Posterior vena cava (tissue), 2 donors: ENCODE measurements around the gene DCAF17. TPM values are rescaled to one million over a fixed set of nuclear protein-coding genes. Genes with fewer than 3 reads are reported as not detected.

Experiments used
- DNase-seq: peaks from one replicate; pipeline ENCODE4 v3.0.0-alpha.2; 2020; ENCODE audit warnings: low spot score
- intact Hi-C, 2 donors: fragments of 100-400 bp; cut with DNase I; formaldehyde crosslinking; loops; one replicate each; pipeline versions ENCODE4 v1.14.1 to v1.14.2; 2022 to 2023
- long read RNA-seq, 2 donors: library from polyadenylated mRNA; unstranded; transcript quantifications; one replicate each; pipeline ENCODE4 v2.0.0, GENCODE V29; 2020 to 2021
- total RNA-seq, 2 donors: library from RNA; stranded (reverse); fragmentation: NEBNext Ultra II Directional; extraction: Animal tissue kit (Norgen Biotek cat#: 25700); gene quantifications; one replicate each; pipeline ENCODE4 v1.2.1, GENCODE V29; 2021
- donor health status: DM: yes; HTN: yes; CAD: no.
- donor health status: DM: yes; HTN: yes; CAD: no.

Gene DCAF17, protein sequence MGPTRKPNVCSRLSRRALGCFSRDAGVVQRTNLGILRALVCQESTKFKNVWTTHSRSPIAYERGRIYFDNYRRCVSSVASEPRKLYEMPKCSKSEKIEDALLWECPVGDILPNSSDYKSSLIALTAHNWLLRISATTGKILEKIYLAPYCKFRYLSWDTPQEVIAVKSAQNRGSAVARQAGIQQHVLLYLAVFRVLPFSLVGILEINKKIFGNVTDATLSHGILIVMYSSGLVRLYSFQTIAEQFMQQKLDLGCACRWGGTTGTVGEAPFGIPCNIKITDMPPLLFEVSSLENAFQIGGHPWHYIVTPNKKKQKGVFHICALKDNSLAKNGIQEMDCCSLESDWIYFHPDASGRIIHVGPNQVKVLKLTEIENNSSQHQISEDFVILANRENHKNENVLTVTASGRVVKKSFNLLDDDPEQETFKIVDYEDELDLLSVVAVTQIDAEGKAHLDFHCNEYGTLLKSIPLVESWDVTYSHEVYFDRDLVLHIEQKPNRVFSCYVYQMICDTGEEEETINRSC
- total RNA-seq, result 10 to 100 TPM; 19.2 TPM
- long read RNA-seq, donor 1, partial matches to known transcripts, result 0 of 1 reads
- long read RNA-seq, donor 1, other reads (novel, unspliced or antisense), result 1 of 1 reads
- long read RNA-seq, donor 2, partial matches to known transcripts, result 0 of 2 reads
- long read RNA-seq, donor 2, other reads (novel, unspliced or antisense), result 2 of 2 reads

- intact Hi-C loops, result loop anchor here in 1 of 2 donors (10.0 kb wide), 1 partner anchor 460 kb away; no protein-coding TSS in a partner anchor
- DNase-seq, result peak; percentile 99
Observed at GRCh38 chr2:171434013-171434989, at the start of gene DCAF17. TSS of gene DCAF17 (plus strand) at chr2:171434226. CDS start at chr2:171434578, 352 bp downstream.

DNA sequence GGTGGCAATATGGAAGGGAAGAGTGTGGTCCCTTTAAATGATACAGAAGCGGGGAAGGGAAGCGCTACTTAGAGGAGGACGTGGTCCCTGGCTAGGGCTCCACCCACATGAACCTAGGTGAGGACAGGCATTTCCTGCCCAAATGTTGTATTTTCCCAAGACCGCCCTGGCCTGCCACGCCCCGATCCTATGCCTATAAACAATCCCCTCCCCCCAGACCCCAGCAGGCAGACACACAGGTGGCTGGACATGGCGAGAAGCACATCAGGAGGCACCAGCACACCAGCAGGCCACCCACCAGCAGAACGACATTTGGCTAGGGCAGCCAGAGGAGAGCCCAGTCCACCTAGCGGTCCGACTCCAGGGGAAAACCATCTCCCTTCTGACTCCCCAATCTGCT lies 47.4 kb upstream of the DCAF17 start:
- DNase-seq, result no peak
- intact Hi-C loops, result no loop called here

GRCh38 chr2:171387052-171387451 lies 47.0 kb upstream of the DCAF17 start:
- no peak for DNase-seq
- intact Hi-C loops, result no loop called here

- no peak for DNase-seq
- intact Hi-C loops, result no loop called here
Observed at GRCh38 chr2:171389325-171389724, 44.7 kb upstream of the DCAF17 start.

- intact Hi-C loops, result no loop called here
Observed at GRCh38 chr2:171389780-171390179, 44.2 kb upstream of the DCAF17 start.

DNA sequence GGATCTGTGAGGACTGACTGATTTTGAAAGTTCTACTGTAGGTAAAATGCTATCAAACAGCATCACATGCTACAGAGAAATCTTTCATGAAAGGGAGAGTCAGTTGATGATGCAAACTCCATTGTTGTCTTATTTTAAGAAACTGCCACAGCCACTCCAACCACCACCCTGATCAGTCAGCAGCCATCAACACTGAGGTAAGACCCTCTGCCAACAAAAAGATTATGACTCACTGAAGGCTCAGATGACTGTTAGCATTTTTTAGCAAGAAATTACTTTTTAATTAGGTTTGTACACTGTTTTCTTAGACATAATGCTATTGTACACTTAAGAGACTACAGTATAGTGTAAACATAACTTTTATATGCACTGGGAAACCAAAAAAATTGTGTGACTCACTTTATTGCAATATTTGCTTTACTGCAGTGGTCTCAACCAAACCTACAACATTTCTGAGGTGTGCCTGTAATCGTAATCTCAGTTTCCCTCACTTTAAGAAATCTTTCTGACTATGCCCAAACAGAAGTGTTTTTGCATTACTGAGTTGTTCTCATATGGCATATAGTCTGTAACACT lies 43.0 kb upstream of the DCAF17 start:
- intact Hi-C loops, result no loop called here
- no peak for DNase-seq

More at GRCh38 chr2:171389780-171390179, 44.2 kb upstream of the DCAF17 start:
- no peak for DNase-seq

DNA sequence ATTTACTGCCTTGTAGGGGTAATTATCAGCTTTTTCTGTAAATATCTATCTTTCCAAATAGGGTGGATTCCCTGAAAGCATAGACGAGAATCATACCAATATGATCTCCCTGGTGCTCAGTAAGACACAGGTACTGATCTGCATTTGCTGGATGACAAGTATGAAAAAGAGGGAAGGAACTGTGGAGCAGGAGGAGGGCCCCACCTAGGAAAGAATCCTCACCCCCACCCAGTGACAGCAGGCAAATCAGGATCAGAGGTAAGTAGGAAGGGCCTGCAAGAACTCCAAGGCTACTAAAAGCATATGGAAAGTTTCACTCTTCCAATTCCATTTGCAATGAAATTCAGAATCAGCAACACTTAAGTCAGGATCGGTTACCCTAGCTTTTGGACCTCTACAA lies 42.5 kb upstream of the DCAF17 start:
- intact Hi-C loops, result no loop called here

DNA sequence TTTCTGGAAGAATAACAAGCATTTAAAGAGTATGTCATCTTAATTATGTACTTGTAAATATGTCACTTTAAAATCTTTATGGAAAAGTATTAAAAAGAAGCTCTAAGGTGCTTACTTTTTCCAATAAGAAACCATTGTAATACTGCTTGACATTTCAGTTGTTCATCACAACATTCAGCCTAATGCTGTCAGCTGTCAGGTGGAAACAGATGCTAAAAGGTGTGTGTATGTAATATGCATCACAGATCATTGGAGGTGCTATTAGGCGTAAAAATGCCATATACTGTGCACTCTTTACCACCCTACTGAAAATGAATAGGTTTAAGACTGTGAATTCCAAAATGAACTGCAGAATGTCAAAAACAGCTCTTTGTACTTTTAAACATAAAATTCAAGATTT lies 40.5 kb upstream of the DCAF17 start:
- no peak for DNase-seq
- intact Hi-C loops, result no loop called here

More for the DNA sequence above, 42.5 kb upstream of the DCAF17 start:
- no peak for DNase-seq

GRCh38 chr2:171394164-171394740 lies 39.8 kb upstream of the DCAF17 start:
- DNase-seq, result no peak
- intact Hi-C loops, result no loop called here

DNA sequence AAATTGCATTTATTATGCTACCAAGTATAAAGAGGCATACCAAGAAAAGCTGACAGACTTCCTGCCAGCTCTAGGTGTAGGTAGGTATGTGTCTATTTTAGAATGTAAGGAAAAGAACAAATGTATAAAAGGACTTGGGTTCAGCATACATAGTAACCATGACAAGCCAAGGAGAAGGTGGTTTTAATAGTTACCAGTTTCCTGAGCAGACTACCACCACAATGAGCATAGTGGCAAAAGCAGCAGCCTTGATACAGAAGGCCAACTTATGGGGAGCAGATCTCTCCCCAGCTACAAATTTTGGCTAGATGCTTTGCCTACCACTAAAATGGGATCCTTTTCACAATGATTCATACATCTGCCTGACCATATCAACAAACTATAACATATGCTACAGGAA lies 34.7 kb upstream of the DCAF17 start:
- intact Hi-C loops, result no loop called here
- DNase-seq, result no peak

- intact Hi-C loops, result no loop called here
- DNase-seq, result no peak
Observed at GRCh38 chr2:171400395-171400794, 33.6 kb upstream of the DCAF17 start.

DNA sequence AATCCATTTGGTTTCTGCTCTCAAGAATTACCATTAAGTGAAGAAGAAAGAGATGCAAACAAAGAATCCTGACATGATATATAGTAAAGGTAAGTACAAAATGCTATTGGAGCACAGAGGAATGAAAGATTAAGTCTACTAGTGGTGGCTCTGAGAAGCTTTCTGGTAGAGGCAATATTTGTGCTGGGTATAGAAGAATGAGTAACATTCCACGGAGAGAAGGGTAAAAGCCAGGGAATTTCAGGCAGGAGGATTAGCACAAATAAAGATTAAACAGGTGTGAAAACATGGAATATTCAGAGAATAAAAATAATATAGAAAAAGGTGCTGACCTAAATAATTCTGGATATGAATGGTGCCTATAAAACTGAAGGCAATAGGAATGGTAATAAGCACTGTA lies 32.1 kb upstream of the DCAF17 start:
- no peak for DNase-seq
- intact Hi-C loops, result no loop called here

DNA sequence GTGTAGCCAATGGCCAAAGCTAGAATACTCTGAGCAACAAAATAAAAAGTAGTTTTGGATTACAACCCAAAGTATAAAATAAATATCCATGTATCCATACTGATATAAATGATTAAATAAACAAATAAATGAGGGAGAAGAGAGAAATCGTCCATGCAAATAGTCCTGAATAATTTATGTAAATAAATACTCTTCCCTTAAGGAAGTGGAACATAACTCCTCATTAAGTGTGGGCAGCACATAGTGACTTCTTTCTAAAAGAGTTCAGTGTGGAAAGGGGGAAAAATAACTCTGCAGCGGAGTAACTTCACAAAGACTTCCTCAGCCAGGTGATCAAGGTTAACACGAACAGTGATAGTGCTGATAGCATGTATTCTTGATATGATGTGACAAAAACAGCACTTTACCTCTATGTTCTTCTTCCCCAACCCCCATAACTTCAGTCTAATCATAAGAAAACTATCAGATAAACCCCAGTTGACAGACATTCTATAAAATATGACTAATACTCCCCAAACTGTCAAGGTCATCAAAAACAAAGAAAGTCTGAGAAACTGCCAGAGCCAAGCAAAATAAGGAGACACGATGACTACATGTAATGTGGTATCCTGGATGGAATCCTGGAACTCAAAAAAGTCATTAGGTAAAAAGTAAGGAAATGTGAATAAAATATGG lies 31.0 kb upstream of the DCAF17 start:
- DNase-seq, result no peak
- intact Hi-C loops, result no loop called here

DNA sequence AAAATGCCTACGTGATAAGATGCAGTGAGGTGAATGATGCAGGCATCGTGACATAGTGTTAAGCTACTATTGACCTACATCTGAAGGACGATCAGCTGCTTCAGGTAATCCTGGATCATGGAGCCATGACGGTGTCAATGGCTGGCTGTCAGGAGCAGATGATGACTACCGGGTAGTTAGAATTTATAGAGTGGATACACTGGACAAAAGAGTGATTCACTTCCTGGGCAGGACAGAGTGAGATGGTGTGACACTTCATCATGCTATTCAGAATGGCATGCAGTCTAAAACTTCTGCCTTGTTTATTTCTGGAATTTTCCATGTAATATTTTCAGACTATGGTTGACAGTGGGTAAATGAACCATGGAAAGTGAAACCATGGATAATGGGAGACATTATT lies 29.8 kb upstream of the DCAF17 start:
- DNase-seq, result no peak
- intact Hi-C loops, result no loop called here

GRCh38 chr2:171404719-171405118 lies 29.3 kb upstream of the DCAF17 start:
- DNase-seq, result no peak
- intact Hi-C loops, result no loop called here

DNA sequence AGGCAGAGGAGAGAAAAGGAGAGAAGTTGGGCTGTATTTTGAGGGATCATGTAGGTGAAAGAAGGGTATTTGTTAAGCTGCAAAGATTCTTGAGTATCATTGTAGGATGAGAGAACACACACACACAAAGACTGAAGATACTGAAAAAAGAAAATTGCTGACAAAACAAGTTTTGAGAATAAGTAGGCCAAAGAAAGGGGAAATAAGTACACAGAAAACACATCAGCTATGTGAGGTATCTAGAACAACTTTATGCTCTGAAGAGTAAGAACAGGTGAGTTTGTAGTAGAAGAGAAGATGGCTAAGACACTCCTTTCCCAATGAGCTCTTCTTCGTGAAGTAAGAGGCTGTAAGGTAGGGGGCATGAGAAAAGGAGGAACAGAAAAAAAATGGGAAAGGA lies 28.5 kb upstream of the DCAF17 start:
- DNase-seq, result no peak
- intact Hi-C loops, result no loop called here

GRCh38 chr2:171406044-171406443 lies 28.0 kb upstream of the DCAF17 start:
- DNase-seq, result no peak
- intact Hi-C loops, result no loop called here

DNA sequence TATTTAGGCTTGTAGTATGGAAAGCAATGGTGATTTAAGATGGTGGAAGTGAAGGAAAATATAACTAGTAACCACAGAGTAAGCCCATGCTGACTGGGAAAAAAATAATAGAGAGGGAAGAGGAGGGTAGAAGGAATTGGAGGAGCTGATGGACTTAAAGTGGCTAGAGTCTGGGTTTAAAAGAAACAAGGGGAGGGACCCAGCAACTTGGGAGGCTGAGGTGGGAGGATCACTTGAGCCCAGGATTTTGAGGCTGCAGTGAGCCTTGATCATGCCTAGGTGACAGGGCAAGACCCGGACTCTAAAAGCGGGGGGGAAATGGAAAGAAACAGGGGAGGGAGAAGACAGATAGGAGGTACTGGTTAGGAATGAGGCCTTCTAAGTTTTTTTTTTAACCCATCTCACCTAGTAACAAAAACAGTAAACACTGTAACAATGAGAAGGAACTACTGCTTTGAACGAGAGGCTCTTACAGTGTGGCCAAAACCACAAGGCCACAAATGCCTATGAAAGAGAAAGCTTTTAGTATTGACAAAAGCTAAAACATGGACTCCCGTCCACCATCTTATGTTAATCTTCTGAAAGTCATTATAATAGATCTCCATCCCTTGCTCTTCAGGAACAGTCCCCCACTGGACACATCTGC lies 26.9 kb upstream of the DCAF17 start:
- intact Hi-C loops, result no loop called here
- DNase-seq, result no peak
